Measurements from ENCODE around the gene KRT38.
"Not testable (repeated sequence)": the region's sequence is repeated elsewhere in the genome, so short reads cannot be mapped to it uniquely, and the experiment has no call there.

The KRT38 gene

DNA sequence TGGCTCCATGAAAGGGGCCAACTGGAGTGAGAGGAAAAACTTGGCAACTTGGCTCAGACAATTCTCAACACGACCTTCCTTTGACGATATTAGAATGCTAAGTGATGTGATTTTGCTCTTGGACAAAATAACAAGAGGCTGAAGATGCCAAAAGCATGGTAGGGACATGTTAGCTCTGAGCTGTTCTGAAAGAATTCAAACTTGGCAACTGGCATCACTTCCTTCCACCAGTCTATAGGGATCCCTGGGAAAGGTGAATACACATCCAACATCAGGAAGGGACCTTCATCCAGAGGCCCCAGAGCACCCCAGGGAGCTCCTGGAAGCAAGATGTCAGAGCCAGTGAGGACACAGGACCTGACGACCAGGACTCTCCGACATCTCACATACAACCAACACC is 20.6 kb downstream of the KRT38 start:
- DNase-seq: no peak

DNA sequence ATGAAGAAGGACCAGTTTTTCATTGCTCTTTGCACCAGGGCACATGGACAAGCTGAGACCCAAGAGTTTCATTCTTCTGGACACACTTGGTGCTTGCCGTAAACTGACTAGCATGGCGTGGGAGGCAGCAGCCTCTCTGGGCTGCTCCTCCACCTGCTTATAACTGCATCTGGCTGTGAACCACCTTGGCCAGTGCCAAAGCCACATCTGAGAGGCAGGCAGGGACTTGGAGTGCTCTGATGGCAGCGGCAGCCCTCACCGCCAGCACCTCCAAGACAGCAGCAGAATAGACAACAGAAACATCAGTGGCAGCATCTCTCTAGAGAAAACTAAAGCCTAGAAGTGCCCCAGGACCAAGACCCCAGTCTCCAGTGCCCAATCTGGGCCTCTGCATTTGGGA is 21.1 kb downstream of the KRT38 start:
- DNase-seq: no peak

DNA sequence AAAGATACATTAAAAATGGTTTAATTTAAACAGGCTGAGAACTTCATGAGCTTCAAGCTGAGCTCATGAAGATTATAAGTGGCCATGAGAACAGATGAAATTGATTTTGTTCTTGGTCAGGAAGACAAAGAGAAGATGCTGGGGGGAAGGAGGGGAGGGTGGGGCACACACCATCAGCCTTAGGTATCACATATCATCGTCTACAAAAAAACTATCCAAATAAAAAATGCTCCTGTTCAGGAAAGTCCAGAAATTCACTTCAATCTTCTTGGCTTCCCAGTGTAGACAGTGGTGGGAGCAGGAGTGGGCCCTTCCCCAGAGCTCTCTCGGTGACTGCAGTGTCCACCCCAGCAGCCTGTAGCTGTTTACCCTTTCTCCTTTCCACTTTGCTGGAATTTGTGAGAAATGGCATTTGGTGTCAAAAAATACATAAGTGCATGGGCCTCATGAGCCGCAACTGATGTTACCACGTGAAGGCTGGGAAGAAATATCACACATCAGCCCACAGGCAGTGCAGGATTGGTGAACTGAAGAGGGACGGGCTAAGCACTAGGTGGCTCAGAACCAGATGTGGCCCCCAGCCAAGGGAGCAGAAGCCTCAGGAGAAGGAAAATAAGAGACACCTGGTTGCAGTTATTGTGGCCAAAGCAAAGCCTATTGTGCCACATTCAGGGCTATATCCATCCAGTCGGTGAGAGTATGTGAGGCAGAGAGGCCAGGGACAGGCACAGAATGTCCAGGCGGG is 22.5 kb downstream of the KRT38 start:
- no peak for DNase-seq

DNA sequence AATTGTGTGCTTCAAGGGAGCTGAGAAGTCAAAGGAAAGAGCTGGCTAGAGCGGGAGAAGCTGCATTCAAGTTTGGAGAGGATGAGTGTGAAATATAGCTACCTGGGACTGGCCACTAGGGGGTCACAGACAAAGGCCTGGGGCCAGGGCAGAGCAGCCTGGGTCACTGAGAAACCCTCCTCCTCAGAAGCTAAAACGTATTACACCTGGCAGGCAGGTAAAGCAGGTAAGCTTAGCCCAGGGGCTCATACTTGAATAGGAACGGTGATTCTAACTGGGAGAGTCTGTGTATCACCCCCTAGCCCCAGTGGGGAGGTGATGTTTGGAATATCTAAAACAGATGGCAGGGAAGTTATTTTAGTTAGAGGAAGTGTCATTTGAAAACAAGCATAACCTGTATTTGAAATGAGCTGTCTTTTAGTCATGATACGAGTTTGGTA is 23.2 kb downstream of the KRT38 start:
- no peak for DNase-seq

DNA sequence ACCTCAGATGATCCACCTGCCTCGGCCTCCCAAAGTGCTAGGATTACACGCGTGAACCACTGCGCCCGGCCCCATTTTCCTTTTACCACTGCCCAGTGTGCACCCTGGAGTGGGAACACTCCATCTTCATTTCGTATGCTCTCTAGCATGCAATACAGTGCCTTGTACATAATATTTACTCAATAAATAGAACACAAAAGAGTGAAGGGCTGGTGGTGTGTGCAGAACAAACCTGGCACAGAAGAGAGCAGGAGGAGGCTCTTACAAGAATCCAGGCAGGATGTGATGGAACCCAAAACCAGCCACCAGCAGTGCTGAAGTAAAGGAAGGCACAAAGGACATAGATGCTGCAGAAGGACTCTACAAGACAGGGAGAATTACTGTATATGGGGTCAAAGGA is 23.7 kb downstream of the KRT38 start:
- no peak for DNase-seq

DNA sequence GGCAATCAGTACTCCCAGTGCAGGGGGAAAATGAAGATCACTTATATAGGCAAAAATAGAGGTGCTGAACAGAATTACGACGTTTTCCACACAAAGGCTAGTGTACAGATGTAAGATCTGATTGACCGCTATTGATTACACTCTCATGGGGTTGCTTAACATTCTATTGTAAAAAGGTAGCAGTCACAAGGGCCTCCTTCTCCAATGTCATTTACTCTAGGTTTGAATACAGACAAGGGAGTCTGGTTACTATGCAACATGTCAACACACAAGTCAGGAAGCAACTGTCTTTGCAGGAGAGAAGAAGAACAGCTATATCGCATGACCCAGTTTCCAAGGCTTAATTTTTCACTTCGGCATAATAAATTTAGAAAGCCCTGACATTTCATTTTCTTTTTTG is 24.3 kb downstream of the KRT38 start:
- DNase-seq: no peak

DNA sequence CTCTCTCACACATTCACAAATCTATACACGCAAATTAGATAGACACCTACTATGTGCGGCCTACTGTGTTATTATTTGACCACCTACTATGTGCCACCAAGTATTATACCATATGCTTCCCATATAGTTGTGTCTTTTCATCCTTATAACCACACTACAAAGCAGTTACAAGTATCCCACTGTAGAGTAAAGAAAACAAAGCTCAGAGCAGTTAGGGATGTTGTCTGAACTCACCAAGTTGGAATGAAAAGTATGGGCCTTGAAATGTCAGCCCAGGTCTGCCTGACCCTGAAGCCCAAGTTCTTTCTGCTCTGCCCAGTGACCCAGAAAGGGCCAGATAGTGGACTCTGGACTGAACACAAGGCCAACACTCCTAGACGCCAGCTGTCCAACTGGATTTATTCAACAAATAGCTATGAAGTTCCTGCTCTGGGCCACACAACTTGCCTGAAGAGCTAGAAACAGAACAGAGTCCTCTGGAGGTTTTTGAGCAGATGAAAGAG is 24.9 kb downstream of the KRT38 start:
- DNase-seq: no peak

DNA sequence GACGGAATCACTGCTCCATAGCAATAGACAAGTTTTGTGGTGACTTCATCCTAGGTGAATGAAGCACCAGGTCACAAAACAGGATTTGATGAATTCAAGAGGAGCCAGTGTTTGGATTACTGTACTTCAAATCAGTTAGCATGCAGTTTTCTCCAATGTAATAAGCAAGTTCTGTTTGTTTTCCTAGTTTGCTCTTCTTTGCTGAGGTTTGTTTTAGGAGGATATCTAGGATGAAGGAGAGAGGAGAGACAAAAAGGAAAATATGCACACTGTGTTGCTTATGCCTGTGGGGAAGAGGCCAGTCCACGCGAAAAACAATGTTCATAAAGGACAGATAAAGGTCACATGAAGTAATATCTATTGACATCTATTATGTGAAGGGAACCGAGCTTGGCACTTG is 25.4 kb downstream of the KRT38 start:
- no peak for DNase-seq

DNA sequence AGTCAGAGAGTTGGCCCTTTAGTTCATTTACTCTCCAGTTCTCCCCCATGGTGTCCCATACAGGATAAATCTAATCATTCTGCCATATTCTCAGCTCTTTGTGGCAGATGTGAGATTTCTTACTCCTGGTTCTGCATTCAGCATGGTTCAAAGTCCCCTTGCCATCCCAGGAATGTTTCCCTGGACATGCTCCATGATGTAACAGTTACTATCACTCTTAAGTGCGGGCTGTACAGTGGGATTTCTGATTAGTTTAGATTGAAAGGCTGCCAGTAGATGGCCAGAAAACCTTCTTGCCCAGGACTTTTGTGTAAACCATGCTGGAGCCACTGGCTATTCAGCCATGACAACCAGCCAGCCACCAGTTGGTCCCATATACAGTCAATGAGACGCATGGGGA is 26.8 kb downstream of the KRT38 start:
- DNase-seq: no peak

DNA sequence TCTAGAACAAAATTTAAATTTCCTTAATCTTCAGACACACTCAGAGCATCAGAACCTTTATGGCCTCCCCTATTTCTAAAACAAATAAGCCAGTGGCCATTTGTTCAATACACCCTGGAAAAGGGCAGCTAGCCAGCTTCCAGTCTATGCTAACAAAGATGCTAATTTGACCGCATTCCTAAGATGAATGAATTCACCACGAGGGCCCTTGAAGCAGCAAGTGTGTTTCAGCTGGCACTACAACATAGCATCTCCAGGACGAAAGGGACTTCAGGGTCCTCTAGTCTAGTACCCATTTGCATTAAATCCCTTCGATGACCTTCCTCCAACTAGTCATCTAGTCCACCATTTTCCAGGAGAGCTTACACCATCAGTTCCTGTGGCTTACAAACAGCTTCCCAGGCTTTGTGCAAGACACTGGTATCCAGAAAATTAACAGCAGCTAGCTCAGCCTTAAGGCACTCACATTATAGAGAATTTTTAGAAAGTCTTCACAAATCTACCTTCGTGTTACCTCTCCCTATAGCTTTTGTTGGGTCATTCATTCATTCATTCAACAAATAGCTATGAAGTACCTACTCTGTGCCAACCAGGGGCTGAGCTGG is 27.3 kb downstream of the KRT38 start:
- DNase-seq: no peak

DNA sequence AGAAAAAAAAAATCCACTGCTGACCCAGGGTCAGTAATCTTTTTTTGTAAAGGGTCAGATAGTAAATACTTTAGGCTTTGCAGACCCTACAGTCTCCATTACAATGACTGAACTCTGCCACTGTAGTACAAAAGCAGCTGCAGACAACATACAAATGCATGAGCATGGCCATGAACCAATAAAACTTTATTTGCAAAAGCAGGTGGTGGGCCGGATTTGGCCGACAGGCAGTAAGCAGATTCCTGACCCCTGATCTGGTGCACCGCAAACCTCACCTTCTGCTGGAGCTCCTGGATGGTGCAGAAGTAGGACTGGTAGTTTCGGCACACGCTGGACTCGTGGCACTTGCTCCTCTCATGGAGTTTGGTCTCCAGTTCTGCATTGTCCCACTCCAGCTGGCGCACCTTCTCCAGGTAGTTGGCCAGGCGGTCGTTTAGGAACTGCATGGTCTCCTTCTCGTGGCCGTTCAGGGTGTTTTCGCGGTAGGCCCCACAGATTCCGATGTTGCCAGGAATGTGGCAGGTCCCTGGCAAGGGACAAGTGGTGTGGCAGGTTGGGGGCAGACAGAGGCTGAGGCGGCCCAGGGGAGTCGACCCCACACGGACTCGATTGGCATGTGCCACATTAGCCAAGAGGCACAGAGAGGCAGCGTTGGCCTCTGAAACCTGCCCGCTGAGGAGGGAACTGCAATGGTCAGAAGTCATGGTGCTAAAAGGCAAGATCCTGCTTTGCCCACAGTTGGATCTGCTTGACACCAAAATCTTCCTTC is 29.5 kb downstream of the KRT38 start:
- no peak for DNase-seq

DNA sequence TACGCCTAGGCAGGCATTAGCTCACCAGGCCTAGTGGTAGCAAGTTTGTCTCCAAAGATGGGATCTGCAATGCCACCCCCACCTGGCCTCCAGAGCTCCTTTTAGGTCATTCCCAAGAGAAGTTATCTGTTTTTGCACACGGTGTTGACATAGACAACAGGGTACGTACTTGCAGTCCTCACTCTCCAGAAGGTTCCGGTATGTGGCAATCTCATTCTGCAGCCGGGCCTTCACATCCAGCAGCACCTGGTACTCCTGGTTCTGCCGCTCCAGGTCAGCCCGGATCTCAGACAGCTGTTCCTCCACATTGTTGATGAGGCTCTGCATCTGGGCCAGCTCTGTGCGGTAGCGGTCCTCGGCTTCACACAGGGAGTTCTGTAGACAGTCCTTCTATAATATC is 33.6 kb downstream of the KRT38 start:
- DNase-seq: no peak

DNA sequence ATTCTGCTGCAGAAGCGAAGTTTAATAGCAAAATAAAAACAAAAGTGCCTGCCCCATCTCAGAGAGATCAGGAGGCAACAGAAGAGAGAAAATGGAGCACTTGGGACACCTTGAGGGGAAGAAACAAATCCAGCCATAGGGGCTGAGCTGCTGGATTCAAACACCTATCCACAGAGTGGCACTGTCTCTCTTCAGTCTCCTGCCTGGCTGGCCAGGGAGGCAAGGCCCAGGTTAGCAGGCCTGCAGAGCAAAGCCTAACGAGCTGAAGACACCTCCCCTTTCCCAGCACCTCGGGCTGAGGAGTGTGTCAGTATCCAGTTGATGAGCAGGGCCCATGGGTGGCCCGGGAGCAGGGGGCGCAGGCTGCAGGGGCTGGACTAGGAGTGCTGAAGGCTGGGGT is 34.6 kb downstream of the KRT38 start:
- DNase-seq: no peak

DNA sequence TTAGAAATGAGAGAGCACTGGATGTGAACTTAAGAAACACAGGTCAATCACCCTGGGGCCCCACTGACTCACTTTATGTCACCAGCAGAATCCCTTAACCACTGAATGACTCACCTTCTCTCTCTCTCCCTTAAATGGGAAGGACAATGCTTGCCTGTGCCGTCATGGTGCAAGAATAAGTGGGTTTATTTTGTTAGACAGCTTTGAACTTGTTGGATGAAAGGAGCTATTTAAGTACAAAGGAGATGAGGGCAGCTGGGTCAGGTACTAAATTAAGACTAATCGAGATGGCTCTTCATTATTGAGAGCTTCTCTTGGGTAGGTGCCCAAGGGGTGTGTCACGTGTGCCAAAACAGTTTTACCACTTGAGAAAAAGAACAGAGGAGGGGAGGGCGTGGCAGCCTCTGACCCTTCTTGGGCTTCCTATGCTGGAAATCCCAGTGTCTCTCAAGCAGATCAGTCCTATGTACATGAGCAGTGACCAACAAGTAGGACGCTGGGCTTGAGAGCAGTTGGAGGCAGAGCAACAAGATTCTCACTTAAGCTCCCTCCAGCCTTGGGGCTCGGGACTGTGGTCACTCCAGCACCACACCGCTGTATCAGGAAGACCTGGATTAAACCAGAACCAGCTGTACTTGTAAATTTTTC is 36.6 kb downstream of the KRT38 start:
- peak; percentile 35 for DNase-seq

DNA sequence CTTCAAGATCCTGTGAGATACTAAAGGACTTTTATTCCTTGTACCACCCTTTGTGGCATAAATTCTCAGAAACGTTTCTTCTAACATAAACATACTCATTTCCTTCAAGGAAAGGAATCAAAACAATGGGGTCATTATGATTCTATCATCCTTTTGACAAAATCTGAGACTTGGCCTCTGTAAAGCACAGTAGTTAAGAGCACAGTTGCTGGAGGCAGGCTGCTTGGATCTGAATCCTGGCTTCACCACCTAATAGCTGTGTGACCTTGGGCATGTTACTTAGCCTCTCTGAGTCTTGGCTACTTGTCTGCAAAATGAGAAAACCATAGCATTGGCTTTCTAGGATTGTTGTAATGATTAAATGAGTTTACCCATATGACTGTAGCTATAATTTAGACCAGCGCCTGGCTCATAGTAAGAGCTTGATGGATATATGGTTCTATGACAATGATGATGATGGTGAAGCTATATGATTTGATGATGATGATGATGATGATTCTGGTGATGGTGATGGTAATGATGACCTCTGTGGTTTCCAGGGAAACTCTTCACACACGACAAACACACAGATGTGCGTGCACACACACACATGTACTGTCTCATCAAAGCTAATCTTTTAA is 37.3 kb downstream of the KRT38 start:
- DNase-seq: no peak

DNA sequence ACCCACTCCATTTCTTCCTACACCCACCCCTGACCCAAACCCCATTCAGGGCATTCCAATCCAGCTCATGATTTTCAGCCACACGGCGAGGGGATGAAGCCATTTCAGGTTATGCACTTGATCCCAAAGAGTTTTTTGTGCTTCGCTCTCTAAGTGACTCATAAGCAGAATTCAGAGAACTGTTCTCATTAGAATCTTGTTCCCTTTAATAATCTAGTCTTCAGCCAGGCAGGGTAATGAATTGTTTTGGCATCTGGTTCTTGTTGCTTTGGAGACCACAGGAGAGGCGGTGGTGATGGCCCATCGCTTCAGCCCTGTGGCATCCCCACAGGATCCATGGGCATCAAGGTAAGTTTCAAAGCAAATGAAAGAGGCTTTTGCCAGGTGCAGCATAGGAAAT is 38.6 kb downstream of the KRT38 start:
- DNase-seq: no peak

DNA sequence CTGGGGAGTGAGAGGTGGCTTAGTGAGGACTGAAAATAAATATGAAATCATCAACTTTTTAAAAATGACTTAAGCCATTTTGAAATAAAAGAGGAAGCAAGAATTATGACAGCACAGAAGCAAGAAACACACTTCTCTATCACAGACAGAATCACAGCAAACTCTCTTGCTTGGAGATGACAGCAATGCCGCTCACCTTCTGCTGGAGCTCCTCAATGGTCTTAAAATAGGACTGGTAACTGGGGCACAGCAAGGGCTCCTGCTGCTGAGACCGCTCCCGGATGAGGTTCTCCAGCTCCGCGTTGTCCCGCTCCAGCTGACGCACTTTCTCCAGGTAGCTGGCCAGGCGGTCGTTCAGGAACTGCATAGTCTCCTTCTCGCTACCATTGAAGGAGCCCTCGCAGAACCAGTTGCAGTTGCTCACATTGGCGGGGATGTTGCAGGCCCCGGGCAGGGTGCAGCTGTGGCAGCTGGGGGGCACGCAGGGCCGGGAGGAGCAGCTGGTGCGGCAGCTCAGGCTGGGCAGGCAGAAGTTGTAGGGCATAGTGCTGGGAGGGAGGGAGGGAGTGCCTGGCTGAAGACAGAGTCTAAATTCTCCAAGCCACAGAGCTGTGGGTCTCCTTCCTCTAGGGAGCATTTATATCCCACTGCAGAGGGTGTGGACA is 43.7 kb downstream of the KRT38 start, which contains the start of gene KRT31:
Gene KRT31 (minus strand): TSS at position 613 of the 665 bp plus-strand sequence. CDS start 69 bp downstream, at position 544.
- DNase-seq: no peak

DNA sequence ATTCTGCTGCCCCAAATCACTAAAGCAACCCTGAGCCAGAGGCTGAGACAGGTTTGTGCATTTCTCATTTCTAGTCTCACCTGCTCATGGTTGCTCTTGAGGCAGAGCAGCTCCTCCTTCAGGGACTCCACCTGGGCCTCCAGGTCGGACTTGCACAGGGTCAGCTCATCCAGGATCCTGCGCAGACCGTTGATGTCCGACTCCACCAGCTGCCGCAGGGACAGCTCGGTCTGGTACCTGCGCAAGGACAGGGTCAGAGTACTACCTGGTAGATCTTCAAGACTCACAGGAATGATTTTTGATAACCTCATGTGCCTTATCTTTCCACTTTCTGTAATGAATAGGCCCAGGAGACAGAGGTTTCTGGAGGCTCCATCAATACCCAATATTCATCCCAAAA is 44.4 kb downstream of the KRT38 start:
- no peak for DNase-seq

DNA sequence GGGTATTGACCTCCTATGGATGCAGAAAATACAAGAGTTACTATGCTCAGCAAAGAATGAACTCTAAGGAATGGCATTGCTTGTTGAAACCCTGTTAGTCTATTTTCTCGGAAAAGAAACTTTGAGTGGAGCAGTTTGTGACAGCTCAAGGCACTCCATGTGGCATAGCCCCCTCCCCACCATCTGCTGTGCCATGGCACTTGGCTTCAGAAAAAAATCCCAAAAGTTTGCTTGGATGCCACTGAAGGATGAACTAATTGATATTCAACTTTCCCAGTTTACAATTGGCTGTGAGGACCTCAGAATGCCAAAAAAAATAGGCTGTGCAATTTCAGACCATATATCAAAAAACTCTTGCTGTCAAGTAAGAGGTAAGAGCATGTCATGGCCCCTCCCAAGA is 45.2 kb downstream of the KRT38 start:
- no peak for DNase-seq

DNA sequence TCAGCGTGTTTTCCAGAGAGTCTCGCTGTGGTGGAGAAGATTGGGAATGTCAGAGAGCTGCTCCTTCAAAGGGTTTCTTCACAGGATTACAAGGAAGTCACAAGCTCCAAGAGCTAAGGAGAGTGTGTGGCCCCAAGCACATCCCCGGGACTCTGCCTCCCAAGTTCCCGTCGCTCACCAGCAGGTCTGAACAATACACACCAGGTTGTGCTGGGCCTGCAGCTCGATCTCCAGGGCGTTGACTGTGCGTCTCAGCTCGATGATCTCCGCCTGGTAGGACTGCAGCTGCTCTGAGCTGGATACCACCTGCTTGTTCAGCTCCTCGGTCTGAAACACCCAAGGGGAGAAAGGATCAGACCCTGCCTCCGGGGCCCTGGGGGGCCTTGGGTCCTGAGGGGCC is 45.7 kb downstream of the KRT38 start:
- DNase-seq: not testable (repeated sequence)

DNA sequence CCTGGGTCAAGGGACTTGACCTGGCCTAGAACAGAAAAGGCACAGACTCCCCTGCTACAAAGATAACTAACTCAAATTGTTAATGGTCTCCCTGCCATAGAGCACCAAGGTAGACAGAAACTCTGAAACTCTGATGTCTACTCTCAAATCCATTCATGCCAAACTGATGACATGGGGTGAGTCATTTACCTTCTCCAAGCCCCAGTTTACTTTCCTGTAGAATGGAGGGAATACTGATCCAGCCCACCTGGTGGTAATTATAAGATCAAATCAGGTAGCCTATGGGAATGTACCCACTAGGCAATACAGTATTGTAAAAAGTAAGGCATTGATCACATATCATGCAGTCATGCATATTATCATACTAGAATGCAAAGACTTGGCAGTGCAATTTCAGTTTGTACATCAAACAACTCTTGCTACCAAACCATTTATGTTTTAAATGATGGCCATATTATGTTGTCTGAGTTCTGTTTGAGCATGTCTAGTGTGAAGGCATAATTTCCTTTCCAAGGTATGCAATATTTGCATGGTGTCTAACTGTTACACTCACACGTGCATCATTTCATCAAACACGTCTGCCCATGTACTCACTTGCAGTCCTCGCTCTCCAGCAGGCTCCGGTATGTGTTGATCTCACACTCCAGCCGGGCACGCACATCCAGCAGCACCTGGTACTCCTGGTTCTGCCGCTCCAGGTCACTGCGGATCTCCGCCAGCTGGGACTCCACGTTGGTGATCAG is 46.4 kb downstream of the KRT38 start:
- no peak for DNase-seq

DNA sequence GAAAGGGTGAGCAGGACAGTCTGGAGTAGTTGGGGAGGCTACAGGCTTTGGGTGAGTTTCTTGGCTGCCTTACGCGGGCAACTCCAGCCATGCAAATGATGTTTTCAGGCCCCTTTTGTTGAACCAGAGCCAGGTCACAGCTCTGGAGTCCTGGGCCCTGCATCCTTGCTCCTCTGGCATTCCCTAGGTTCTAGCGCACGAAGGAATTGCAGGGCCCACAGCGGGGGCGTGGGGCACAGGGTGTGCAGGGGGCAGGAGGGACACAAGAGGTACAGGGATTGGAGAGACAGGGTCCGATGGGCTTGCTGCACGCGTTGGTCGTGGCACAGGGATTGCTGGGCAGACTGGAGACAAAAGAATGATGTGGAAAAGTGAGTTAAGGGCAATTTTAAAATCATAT is 47.0 kb downstream of the KRT38 start:
- DNase-seq: no peak
